SK-N-SH (cell line): ENCODE measurements around the gene SPG21. TPM values are rescaled to one million over a fixed set of nuclear protein-coding genes. Genes with fewer than 3 reads are reported as not detected.
A peak's percentile ranks its signal among the peaks of the same experiment; 100 is the strongest.

Source experiments
- CTCF ChIA-PET: fragments of 300-600, 350-600 bp; formaldehyde crosslinking; extraction: SDS; loops from one replicate; lab custom pipeline; 2021; lab: Yijun Ruan, JAX
- POLR2A ChIA-PET: fragments of 350-600 bp; sonication (Branson Sonifier 250); formaldehyde crosslinking; extraction: SDS; loops from one replicate; lab custom pipeline; 2020; ENCODE audit warnings: antibody characterized with exemption, inconsistent platforms; lab: Yijun Ruan, JAX
- DNase-seq: peaks from one replicate; pipeline ENCODE4 v3.0.0; 2012
- H2AFZ ChIP-seq: fragments of 200-600 bp; sonication (generic); 2 replicates; pipeline ENCODE4 v1.8.1; 2016; ENCODE audit warnings: antibody characterized with exemption, mild to moderate bottlenecking, low read depth
- H3F3A ChIP-seq: fragments of 200-600 bp; sonication (generic); replicated peaks from 2 replicates; pipeline ENCODE3; 2016; ENCODE audit warnings: antibody characterized with exemption, mild to moderate bottlenecking; ENCODE audit not compliant: insufficient read depth
- H3K27ac ChIP-seq, 2 experiments: fragments of 200-500 bp in 1 of 2; fragments of 200-600 bp in 1 of 2; sonication (Bioruptor generic) in 1 of 2; sonication (generic), shearing (Covaris generic) in 1 of 2; 2 replicates each; pipeline versions ENCODE4 v1.5.1 to v1.6.1; 2014 to 2016; ENCODE audit warnings: low read depth in 2 of 2, inconsistent platforms in 1 of 2, low read length in 1 of 2, mild to moderate bottlenecking in 1 of 2, mixed read lengths in 1 of 2
- H3K27me3 ChIP-seq: fragments of 200-600 bp; sonication (generic), shearing (Covaris generic); 2 replicates; pipeline ENCODE4 v1.6.1; 2016; ENCODE audit warnings: mixed run types; ENCODE audit not compliant: insufficient read depth
- H3K36me3 ChIP-seq, 2 experiments: fragments of 200-500 bp in 1 of 2; fragments of 200-600 bp in 1 of 2; sonication (Bioruptor generic) in 1 of 2; sonication (generic) in 1 of 2; replicated peaks in 1 of 2; 2 replicates each; pipeline versions ENCODE3 to v1.5.1; 2014 to 2016; ENCODE audit warnings: low read length in 1 of 2, mild to moderate bottlenecking in 1 of 2; ENCODE audit not compliant: insufficient read depth in 2 of 2, control insufficient read depth in 1 of 2
- H3K4me1 ChIP-seq, 2 experiments: fragments of 200-500 bp in 1 of 2; fragments of 200-600 bp in 1 of 2; sonication (Bioruptor generic) in 1 of 2; sonication (generic), shearing (Covaris generic) in 1 of 2; 2 replicates each; pipeline versions ENCODE4 v1.5.1 to v1.6.1; 2014 to 2016; ENCODE audit warnings: low read depth in 1 of 2, low read length in 1 of 2, mixed run types in 1 of 2; ENCODE audit not compliant: insufficient read depth in 2 of 2, control insufficient read depth in 1 of 2
- H3K4me2 ChIP-seq: fragments of 200-600 bp; sonication (generic), shearing (Covaris generic); 2 replicates; pipeline ENCODE4 v1.6.1; 2017; ENCODE audit warnings: mixed run types
- H3K4me3 ChIP-seq, 2 experiments: fragments of 200-500 bp in 1 of 2; fragments of 200-600 bp in 1 of 2; sonication (Bioruptor generic) in 1 of 2; sonication (generic), shearing (Covaris generic) in 1 of 2; 2 replicates each; pipeline versions ENCODE4 v1.5.1 to v1.8.1; 2014 to 2016; ENCODE audit warnings: low read depth in 2 of 2, inconsistent platforms in 1 of 2, low read length in 1 of 2, mild to moderate bottlenecking in 1 of 2, mixed read lengths in 1 of 2, moderate library complexity in 1 of 2
- H3K79me2 ChIP-seq: fragments of 200-600 bp; sonication (generic); 2 replicates; pipeline ENCODE4 v1.8.1; 2017; ENCODE audit warnings: mild to moderate bottlenecking; ENCODE audit not compliant: insufficient read depth
- H3K9ac ChIP-seq: fragments of 200-600 bp; sonication (generic); 2 replicates; pipeline ENCODE4 v1.6.1; 2017; ENCODE audit warnings: mixed run types
- H3K9me2 ChIP-seq: fragments of 200-600 bp; sonication (generic); 2 replicates; pipeline ENCODE4 v1.6.1; 2017; ENCODE audit warnings: mixed run types
- H3K9me3 ChIP-seq: fragments of 200-600 bp; sonication (generic); 2 replicates; pipeline ENCODE4 v1.6.1; 2017; ENCODE audit warnings: mixed run types, mild to moderate bottlenecking, moderate library complexity
- H4K20me1 ChIP-seq: fragments of 200-600 bp; sonication (generic); 2 replicates; pipeline ENCODE4 v1.6.1; 2017; ENCODE audit warnings: mild to moderate bottlenecking, mixed run types; ENCODE audit not compliant: insufficient read depth
- CHD2 ChIP-seq: fragments of 150-350 bp; IDR thresholded peaks from 2 replicates; pipeline ENCODE4 v1.6.1; 2018; ENCODE audit warnings: low read length; ENCODE audit not compliant: partially characterized antibody
- ELF1 ChIP-seq: IDR thresholded peaks from 2 replicates; pipeline ENCODE4 v1.4.0; 2012
- EZH2phosphoT487 ChIP-seq: fragments of 200-600 bp; sonication (generic); IDR thresholded peaks from 2 replicates; pipeline ENCODE4 v1.6.1; 2017; ENCODE audit warnings: low read depth, mixed run types, mild to moderate bottlenecking, antibody characterized with exemption, moderate library complexity, borderline replicate concordance
- FOSL2 ChIP-seq: IDR thresholded peaks from 2 replicates; pipeline ENCODE4 v1.4.0; 2012; ENCODE audit warnings: low read depth, mild to moderate bottlenecking, moderate library complexity, borderline replicate concordance
- FOXM1 ChIP-seq: IDR thresholded peaks from 2 replicates; pipeline ENCODE4 v1.4.0; 2012; ENCODE audit warnings: low read depth, mild to moderate bottlenecking
- GABPA ChIP-seq: IDR thresholded peaks from 2 replicates; pipeline ENCODE4 v1.4.0; 2012; ENCODE audit warnings: low read depth, mild to moderate bottlenecking
- GATA2 ChIP-seq: sonication (generic); formaldehyde crosslinking; IDR thresholded peaks from 2 replicates; pipeline ENCODE4 v1.5.0; 2020; ENCODE audit warnings: mild to moderate bottlenecking, missing genetic modification reagents
- IRF3 ChIP-seq: fragments of 150-350 bp; IDR thresholded peaks from 2 replicates; pipeline ENCODE4 v1.6.1; 2016; ENCODE audit warnings: mild to moderate bottlenecking, low read depth, low read length
- JUND ChIP-seq: IDR thresholded peaks from 2 replicates; pipeline ENCODE4 v1.4.0; 2012
- MEF2A ChIP-seq: IDR thresholded peaks from 2 replicates; pipeline ENCODE4 v1.4.0; 2012; ENCODE audit warnings: low read depth, borderline replicate concordance
- MXI1 ChIP-seq: IDR thresholded peaks from 2 replicates; pipeline ENCODE4 v1.6.1; 2012; ENCODE audit warnings: mild to moderate bottlenecking, low read depth, low read length, improper control_type of control experiment
- PBX3 ChIP-seq: IDR thresholded peaks from 2 replicates; pipeline ENCODE4; 2012
- POLR2AphosphoS5 ChIP-seq: IDR thresholded peaks from 2 replicates; pipeline ENCODE4 v1.6.1; 2012; ENCODE audit warnings: low read depth, low read length
- RAD21 ChIP-seq: IDR thresholded peaks from 2 replicates; pipeline ENCODE4 v1.6.1; 2012; ENCODE audit warnings: mild to moderate bottlenecking, low read length
- RCOR1 ChIP-seq: fragments of 150-350 bp; IDR thresholded peaks from 2 replicates; pipeline ENCODE4 v1.6.1; 2017; ENCODE audit warnings: antibody characterized with exemption, low read length
- RFX5 ChIP-seq: IDR thresholded peaks from 2 replicates; pipeline ENCODE4 v1.6.1; 2012; ENCODE audit warnings: mild to moderate bottlenecking, improper control_type of control experiment, low read length
- SIN3A ChIP-seq: IDR thresholded peaks from 2 replicates; pipeline ENCODE4 v1.6.1; 2012; ENCODE audit warnings: low read depth, mild to moderate bottlenecking, low read length, moderate library complexity, borderline replicate concordance
- SMC3 ChIP-seq: IDR thresholded peaks from 2 replicates; pipeline ENCODE4 v1.6.1; 2012; ENCODE audit warnings: low read depth, low read length, improper control_type of control experiment
- TAF1 ChIP-seq: IDR thresholded peaks from 2 replicates; pipeline ENCODE4 v1.6.1; 2012; ENCODE audit warnings: low read depth, mild to moderate bottlenecking, low read length, moderate library complexity, borderline replicate concordance
- TEAD4 ChIP-seq: IDR thresholded peaks from 2 replicates; pipeline ENCODE4 v1.4.0; 2012; ENCODE audit warnings: mild to moderate bottlenecking, borderline replicate concordance; ENCODE audit not compliant: insufficient read depth
- YY1 ChIP-seq: IDR thresholded peaks from 2 replicates; pipeline ENCODE4 v1.4.0; 2012; ENCODE audit warnings: low read depth, mild to moderate bottlenecking
- ZBTB33 ChIP-seq: IDR thresholded peaks from 2 replicates; pipeline ENCODE4 v1.4.0; 2012; ENCODE audit warnings: low read depth, borderline replicate concordance
- WGBS: methylation state at CpG from one replicate; pipeline ENCODE4 v1.1.6; 2017; ENCODE audit warnings: low lambda C conversion rate; 5-methylcytosine and 5-hydroxymethylcytosine counted together
- polyA plus RNA-seq, 3 experiments: library from polyadenylated mRNA; depleted of rRNA; stranded (reverse); fragments of >200 nt; gene quantifications; 2 replicates each; pipeline ENCODE4 v1.2.3, GENCODE V29; 2012

Gene SPG21
- polyA plus RNA-seq, 1 of the 3 experiments (the other 2 are of a cell fraction): 56.5 TPM

GRCh38 chr15:65027593-65027992 is 37.9 kb upstream of the SPG21 start:
- WGBS: 95% methylated on average over 1 of the region's 1 CpG
- Histone ChIP-seq H3K79me2 (peaks cover 25% of the 10 kb centered on the region), H4K20me1 (no peaks in the 10 kb centered on the region), H2AFZ (no peak overlapping the region), H3K36me3 (peaks cover 25 to 30% of the 10 kb centered on the region in 2 experiments), H3K4me2 (peak overlapping the region; percentile 95; the same call in 1 of the 2 replicates), H3K27me3 (no peaks in the 10 kb centered on the region), H3F3A (no peaks in the 10 kb centered on the region), H3K9ac (no peak overlapping the region), H3K4me3 (peak overlapping the region in 1 of 2 experiments; percentile 76; a peak in 1 of 4 replicates), H3K9me2 (no peaks in the 10 kb centered on the region), H3K4me1 (peaks cover 0 to 6% of the 10 kb centered on the region in 2 experiments; a peak in 2 of 4 replicates), H3K9me3 (no peaks in the 10 kb centered on the region), H3K27ac (no peak overlapping the region)
- POLR2A ChIA-PET: no interaction called here
- CTCF ChIA-PET: no interaction called here
- DNase-seq: no peak
- no peak for TF ChIP-seq POLR2AphosphoS5
- TF ChIP-seq PBX3: no peak
- TF ChIP-seq SMC3: no peak
- TF ChIP-seq RFX5: no peak
- no peak for TF ChIP-seq SIN3A
- no peak for TF ChIP-seq IRF3
- no peak for TF ChIP-seq JUND
- no peak for TF ChIP-seq TEAD4
- TF ChIP-seq FOXM1: no peak
- no peak for TF ChIP-seq TAF1
- no peak for TF ChIP-seq FOSL2
- TF ChIP-seq MXI1: no peak
- no peak for TF ChIP-seq GATA2 (CRISPR knock-in tag)
- TF ChIP-seq YY1: no peak
- no peak for TF ChIP-seq RAD21
- no peak for TF ChIP-seq RCOR1
- no peak for TF ChIP-seq CHD2
- no peak for TF ChIP-seq ELF1

GRCh38 chr15:65026756-65027155 is 37.0 kb upstream of the SPG21 start:
- no peaks in the 10 kb centered on the region for H3F3A ChIP-seq
- WGBS: 92% methylated on average over 6 of the region's 6 CpGs
- H3K4me3 ChIP-seq: no peak overlapping the region
- no peak overlapping the region for H2AFZ ChIP-seq
- H3K4me2 ChIP-seq: no peak overlapping the region
- H4K20me1 ChIP-seq: no peaks in the 10 kb centered on the region
- TF ChIP-seq FOXM1 (no peak), SIN3A (no peak), GABPA (no peak), ELF1 (no peak), IRF3 (no peak), SMC3 (no peak), MEF2A (no peak), EZH2phosphoT487 (no peak), RFX5 (no peak), ZBTB33 (no peak)
- peaks cover 0 to 6% of the 10 kb centered on the region in 2 experiments; a peak in 2 of 4 replicates for H3K4me1 ChIP-seq
- H3K9ac ChIP-seq: no peak overlapping the region
- no peaks in the 10 kb centered on the region for H3K27me3 ChIP-seq
- CTCF ChIA-PET: interaction anchor here (0.8 kb wide), 1 partner anchor 8 kb away, joined by 3 read pairs; no protein-coding TSS in a partner anchor
- POLR2A ChIA-PET: no interaction called here
- DNase-seq: no peak
- no peaks in the 10 kb centered on the region for H3K9me2 ChIP-seq
- peaks cover 25% of the 10 kb centered on the region for H3K79me2 ChIP-seq
- H3K27ac ChIP-seq: no peak overlapping the region
- H3K36me3 ChIP-seq: peaks cover 30 to 32% of the 10 kb centered on the region in 2 experiments
- no peaks in the 10 kb centered on the region for H3K9me3 ChIP-seq
